Loucy (cell line): ENCODE data around the gene ETV3.

ENCODE experiments used
- H2AFZ ChIP-seq: fragments of 200-600 bp; sonication (generic); 2 replicates; pipeline ENCODE4 v1.6.0; 2016; ENCODE audit warnings: antibody characterized with exemption, mild to moderate bottlenecking, low read length, moderate library complexity
- H3F3A ChIP-seq: fragments of 200-600 bp; 2 replicates; pipeline ENCODE4 v1.6.0; 2016; ENCODE audit warnings: antibody characterized with exemption, low read depth, mild to moderate bottlenecking
- H3K27me3 ChIP-seq: fragments of 200-600 bp; sonication (generic); 2 replicates; pipeline ENCODE4 v1.6.1; 2014; ENCODE audit warnings: low read length, mild to moderate bottlenecking; ENCODE audit not compliant: insufficient read depth, poor library complexity, severe bottlenecking
- H3K36me3 ChIP-seq: fragments of 200-600 bp; sonication (generic); 2 replicates; pipeline ENCODE4 v1.6.1; 2016; ENCODE audit warnings: low read length; ENCODE audit not compliant: insufficient read depth
- H3K4me1 ChIP-seq: fragments of 200-600 bp; sonication (generic); 2 replicates; pipeline ENCODE4 v1.5.1; 2014; ENCODE audit warnings: low read length, mild to moderate bottlenecking; ENCODE audit not compliant: insufficient read depth, poor library complexity, severe bottlenecking
- H3K4me2 ChIP-seq: fragments of 200-600 bp; sonication (generic); 2 replicates; pipeline ENCODE4 v1.6.0; 2014; ENCODE audit warnings: antibody characterized with exemption, low read length, low read depth, mild to moderate bottlenecking; ENCODE audit not compliant: poor library complexity, severe bottlenecking
- H3K4me3 ChIP-seq: fragments of 200-600 bp; sonication (generic); 2 replicates; pipeline ENCODE4 v1.5.1; 2014; ENCODE audit warnings: low read length, mild to moderate bottlenecking, mixed read lengths; ENCODE audit not compliant: poor library complexity, severe bottlenecking
- H3K79me2 ChIP-seq: fragments of 200-600 bp; sonication (generic); 2 replicates; pipeline ENCODE4 v1.6.1; 2014; ENCODE audit warnings: low read length; ENCODE audit not compliant: insufficient read depth
- H3K9ac ChIP-seq: fragments of 200-600 bp; sonication (generic); 2 replicates; pipeline ENCODE4 v1.6.0; 2014; ENCODE audit warnings: mild to moderate bottlenecking, low read depth, low read length, moderate library complexity; ENCODE audit not compliant: poor library complexity, severe bottlenecking
- H3K9me2 ChIP-seq: fragments of 200-600 bp; sonication (generic); replicated peaks from 2 replicates; pipeline ENCODE4 v1.6.1; 2016; ENCODE audit warnings: low read depth, low read length, mixed read lengths
- H3K9me3 ChIP-seq: fragments of 200-600 bp; sonication (generic); 2 replicates; pipeline ENCODE4 v1.6.1; 2014; ENCODE audit warnings: mild to moderate bottlenecking, antibody characterized with exemption, low read length, low read depth; ENCODE audit not compliant: insufficient read depth
- H4K20me1 ChIP-seq: fragments of 200-600 bp; sonication (generic); 2 replicates; pipeline ENCODE4 v1.6.0; 2014; ENCODE audit warnings: antibody characterized with exemption, low read length, mild to moderate bottlenecking; ENCODE audit not compliant: insufficient read depth, poor library complexity, severe bottlenecking
- EZH2phosphoT487 ChIP-seq: fragments of 200-600 bp; IDR thresholded peaks from 2 replicates; pipeline ENCODE4 v1.6.1; 2018; ENCODE audit warnings: antibody characterized with exemption, mild to moderate bottlenecking, moderate library complexity, borderline replicate concordance
- TF ChIP-seq, protein P1 (sequence below): fragments of 200-600 bp; sonication (generic); conservative IDR thresholded peaks from 2 replicates; pipeline ENCODE4 v1.5.1; 2014; ENCODE audit warnings: mild to moderate bottlenecking, antibody characterized with exemption, low read length

Gene ETV3

DNA sequence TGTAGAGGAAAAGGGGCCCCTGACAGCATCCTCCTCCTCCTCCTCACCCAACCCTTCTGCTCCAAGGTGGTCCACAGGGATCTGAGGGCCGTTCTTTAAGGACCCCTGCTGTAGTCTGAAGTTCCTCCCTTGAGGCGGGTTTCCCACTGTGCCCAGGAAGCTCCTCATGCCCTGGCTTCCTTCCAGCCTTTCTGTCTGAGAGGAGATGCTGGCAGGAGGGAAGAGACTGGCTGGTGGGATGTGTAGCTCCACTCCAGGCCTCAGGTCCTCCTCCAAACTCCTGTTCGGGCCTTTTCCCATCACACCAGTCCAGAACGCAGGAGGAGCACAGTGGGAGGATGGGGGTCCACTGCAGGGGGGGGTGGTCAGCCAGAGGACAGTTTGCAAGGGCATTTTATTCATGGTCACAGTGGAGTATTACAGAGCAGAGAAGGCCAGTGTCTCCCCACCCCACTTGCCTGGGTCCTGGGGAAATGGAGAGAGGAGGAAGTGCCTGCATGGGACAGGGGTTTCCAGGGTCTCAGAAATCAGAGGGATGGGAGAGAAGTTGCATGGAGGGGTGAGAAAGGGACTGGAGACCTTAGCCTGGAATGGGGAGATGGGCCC, 46.4 kb downstream of the ETV3 start:
- Histone ChIP-seq H3K9ac (no peak overlapping the region), H4K20me1 (no peaks in the 10 kb centered on the region), H3K79me2 (no peaks in the 10 kb centered on the region), H3K4me3 (no peak overlapping the region), H2AFZ (no peak overlapping the region), H3K27me3 (no peaks in the 10 kb centered on the region), H3K9me3 (no peaks in the 10 kb centered on the region), H3K36me3 (no peaks in the 10 kb centered on the region), H3F3A (no peaks in the 10 kb centered on the region), H3K9me2 (no peaks in the 10 kb centered on the region), H3K4me1 (no peaks in the 10 kb centered on the region), H3K4me2 (no peak overlapping the region)
- TF ChIP-seq EZH2phosphoT487: no peak
- TF ChIP-seq, protein P1, sequence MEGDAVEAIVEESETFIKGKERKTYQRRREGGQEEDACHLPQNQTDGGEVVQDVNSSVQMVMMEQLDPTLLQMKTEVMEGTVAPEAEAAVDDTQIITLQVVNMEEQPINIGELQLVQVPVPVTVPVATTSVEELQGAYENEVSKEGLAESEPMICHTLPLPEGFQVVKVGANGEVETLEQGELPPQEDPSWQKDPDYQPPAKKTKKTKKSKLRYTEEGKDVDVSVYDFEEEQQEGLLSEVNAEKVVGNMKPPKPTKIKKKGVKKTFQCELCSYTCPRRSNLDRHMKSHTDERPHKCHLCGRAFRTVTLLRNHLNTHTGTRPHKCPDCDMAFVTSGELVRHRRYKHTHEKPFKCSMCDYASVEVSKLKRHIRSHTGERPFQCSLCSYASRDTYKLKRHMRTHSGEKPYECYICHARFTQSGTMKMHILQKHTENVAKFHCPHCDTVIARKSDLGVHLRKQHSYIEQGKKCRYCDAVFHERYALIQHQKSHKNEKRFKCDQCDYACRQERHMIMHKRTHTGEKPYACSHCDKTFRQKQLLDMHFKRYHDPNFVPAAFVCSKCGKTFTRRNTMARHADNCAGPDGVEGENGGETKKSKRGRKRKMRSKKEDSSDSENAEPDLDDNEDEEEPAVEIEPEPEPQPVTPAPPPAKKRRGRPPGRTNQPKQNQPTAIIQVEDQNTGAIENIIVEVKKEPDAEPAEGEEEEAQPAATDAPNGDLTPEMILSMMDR: no peak

DNA sequence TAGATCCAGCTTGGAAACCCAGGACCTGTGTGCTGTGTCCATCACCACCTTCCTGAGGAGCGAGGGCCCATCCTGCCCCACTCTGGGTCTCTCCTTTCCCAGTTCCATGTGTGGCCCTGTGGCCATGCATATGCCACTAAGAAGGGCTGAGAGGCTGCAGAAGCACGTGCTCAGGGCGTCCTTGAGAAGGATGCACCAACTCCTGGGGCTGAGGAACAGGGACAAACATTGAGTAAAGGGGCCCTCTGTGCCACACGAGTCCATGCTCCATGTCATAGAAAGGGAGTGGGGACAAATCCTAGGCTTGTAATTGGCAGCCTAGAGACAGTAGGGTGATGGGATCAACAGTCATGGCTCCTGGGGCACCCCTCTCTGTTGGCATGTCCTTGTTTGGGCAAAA, 47.0 kb downstream of the ETV3 start:
- H3K4me3 ChIP-seq: no peak overlapping the region
- H3K4me2 ChIP-seq: no peak overlapping the region
- H3K36me3 ChIP-seq: no peaks in the 10 kb centered on the region
- H4K20me1 ChIP-seq: no peaks in the 10 kb centered on the region
- no peak overlapping the region for H2AFZ ChIP-seq
- no peaks in the 10 kb centered on the region for H3K79me2 ChIP-seq
- TF ChIP-seq, protein P1: no peak
- TF ChIP-seq EZH2phosphoT487: no peak
- H3K9me2 ChIP-seq: no peaks in the 10 kb centered on the region
- no peaks in the 10 kb centered on the region for H3K9me3 ChIP-seq
- no peaks in the 10 kb centered on the region for H3K27me3 ChIP-seq
- no peaks in the 10 kb centered on the region for H3K4me1 ChIP-seq
- no peak overlapping the region for H3K9ac ChIP-seq
- H3F3A ChIP-seq: no peaks in the 10 kb centered on the region

DNA sequence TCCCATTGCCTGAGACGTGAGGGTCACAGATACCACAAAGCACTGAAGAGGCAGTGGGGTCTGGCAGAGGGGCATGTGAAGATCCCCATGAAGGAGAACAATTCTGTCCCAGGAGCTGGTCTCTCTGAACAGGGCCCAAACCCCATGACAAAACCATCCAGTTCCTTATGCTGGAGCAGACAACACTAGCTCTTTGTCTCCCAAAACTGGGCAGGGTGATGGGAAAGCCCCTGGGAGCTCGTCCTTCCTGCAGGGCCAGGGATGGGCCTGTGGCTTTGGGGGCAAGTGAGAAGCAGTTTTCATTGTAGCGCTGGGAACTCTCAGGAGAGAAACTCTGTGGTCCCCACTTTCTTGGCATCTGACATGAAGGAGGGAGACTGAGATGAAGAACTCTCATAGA, 47.4 kb downstream of the ETV3 start:
- no peaks in the 10 kb centered on the region for H3K27me3 ChIP-seq
- H3F3A ChIP-seq: no peaks in the 10 kb centered on the region
- no peak overlapping the region for H3K4me2 ChIP-seq
- no peaks in the 10 kb centered on the region for H3K4me1 ChIP-seq
- H4K20me1 ChIP-seq: no peaks in the 10 kb centered on the region
- H3K79me2 ChIP-seq: no peaks in the 10 kb centered on the region
- no peaks in the 10 kb centered on the region for H3K9me2 ChIP-seq
- H2AFZ ChIP-seq: no peak overlapping the region
- H3K9me3 ChIP-seq: no peaks in the 10 kb centered on the region
- no peak overlapping the region for H3K4me3 ChIP-seq
- H3K9ac ChIP-seq: no peak overlapping the region
- TF ChIP-seq EZH2phosphoT487: no peak
- TF ChIP-seq, protein P1: no peak
- H3K36me3 ChIP-seq: no peaks in the 10 kb centered on the region
